HepG2 (cell line): Measurements from ENCODE around the gene INO80E. TPM values are rescaled to one million over a fixed set of nuclear protein-coding genes. Genes with fewer than 3 reads are reported as not detected.

Experiments
- ATAC-seq: fragments of 200-7000 bp; cut with Tn5 transposase; 3 replicates; pipeline ENCODE4 v1.9.1; 2020; ENCODE audit warnings: mild to moderate bottlenecking, moderate library complexity
- BruUV-seq: library from RNA; stranded (reverse); fragments of 400-500 nt; replicated peaks from 2 replicates; lab custom pipeline; 2021; lab: Mats Ljungman, UMichigan
- CTCF ChIA-PET: fragments of 300-600 bp; formaldehyde crosslinking; extraction: SDS; loops from one replicate; lab custom pipeline; 2021; ENCODE audit warnings: low total read pairs, inconsistent platforms, low intra/inter-chr PET ratio; lab: Yijun Ruan, JAX
- POLR2A ChIA-PET: fragments of 350-600 bp; sonication (Branson Sonifier 250); formaldehyde crosslinking; loops from one replicate; lab custom pipeline; 2020; ENCODE audit warnings: antibody characterized with exemption, inconsistent platforms; lab: Yijun Ruan, JAX
- DNase-seq: peaks from one replicate; pipeline ENCODE4 v3.0.0-alpha.2; 2015; ENCODE audit warnings: low spot score
- FAIRE-seq: peaks from 3 replicates; lab custom pipeline; 2011; peaks lifted over from hg19 to GRCh38; lab: Jason Lieb, UNC
- H2AFZ ChIP-seq: one replicate; pipeline ENCODE4 v1.6.1; 2011; ENCODE audit warnings: low read length, inconsistent platforms
- H3K27ac ChIP-seq: fragments of 300-600 bp; 3 replicates; pipeline ENCODE4 v1.8.0; 2011; ENCODE audit warnings: mixed run types, mild to moderate bottlenecking, mixed read lengths, low read length, inconsistent platforms; ENCODE audit not compliant: insufficient read depth; ENCODE audit errors: extremely low read length
- H3K27me3 ChIP-seq, 2 experiments: fragments of 200-600 bp in 1 of 2; 2 replicates in 1 of 2; 3 replicates in 1 of 2; pipeline versions ENCODE4 v1.6.0 to v1.8.0; 2011; ENCODE audit warnings: low read length in 2 of 2, mild to moderate bottlenecking in 2 of 2, moderate library complexity in 2 of 2, inconsistent platforms in 1 of 2; ENCODE audit not compliant: insufficient read depth in 2 of 2, control insufficient read depth in 1 of 2
- H3K36me3 ChIP-seq, 2 experiments: fragments of 200-600 bp in 1 of 2; replicated peaks in 1 of 2; 2 replicates in 1 of 2; 3 replicates in 1 of 2; pipeline versions ENCODE4 v1.5.1 to v1.8.0; 2011; ENCODE audit warnings: low read length in 2 of 2, inconsistent platforms in 1 of 2; ENCODE audit not compliant: insufficient read depth in 2 of 2, control insufficient read depth in 1 of 2
- H3K4me1 ChIP-seq: 2 replicates; pipeline ENCODE4 v1.5.1; 2012; ENCODE audit warnings: low read length, inconsistent platforms; ENCODE audit not compliant: insufficient read depth
- H3K4me2 ChIP-seq: 2 replicates; pipeline ENCODE4 v1.6.0; 2011; ENCODE audit warnings: low read depth, low read length, inconsistent platforms
- H3K4me3 ChIP-seq, 3 experiments: fragments of 200-600 bp in 1 of 3; sonication (generic), shearing (Covaris generic) in 1 of 3; replicated peaks in 1 of 3; 2 replicates each; pipeline ENCODE4 v1.5.1; 2011 to 2016; ENCODE audit warnings: low read length in 3 of 3, inconsistent platforms in 2 of 3, low read depth in 2 of 3, mild to moderate bottlenecking in 2 of 3, control low read depth in 1 of 3, mixed read lengths in 1 of 3; ENCODE audit not compliant: insufficient read depth in 1 of 3
- H3K79me2 ChIP-seq: one replicate; pipeline ENCODE4 v1.6.1; 2011; ENCODE audit warnings: low read length, inconsistent platforms; ENCODE audit not compliant: insufficient read depth
- H3K9ac ChIP-seq: 2 replicates; pipeline ENCODE4 v1.6.0; 2011; ENCODE audit warnings: mild to moderate bottlenecking, low read depth, low read length, inconsistent platforms; ENCODE audit not compliant: insufficient read depth
- H3K9me3 ChIP-seq: 2 replicates; pipeline ENCODE4 v1.5.1; 2012; ENCODE audit warnings: mild to moderate bottlenecking, low read length
- H4K20me1 ChIP-seq: 2 replicates; pipeline ENCODE4 v1.6.0; 2011; ENCODE audit warnings: inconsistent platforms, mild to moderate bottlenecking, low read length, moderate library complexity; ENCODE audit not compliant: insufficient read depth
- AGO2 ChIP-seq: fragments of 200-400 bp; formaldehyde crosslinking; optimal IDR thresholded peaks from 2 replicates; pipeline ENCODE3; 2017; ENCODE audit warnings: mild to moderate bottlenecking, low read depth, low read length, moderate library complexity
- GABPB1 ChIP-seq: IDR thresholded peaks from 2 replicates; pipeline ENCODE4 v1.6.1; 2016; ENCODE audit warnings: mild to moderate bottlenecking, missing genetic modification reagents, moderate library complexity, missing compliant biosample characterization
- KDM3A ChIP-seq: IDR thresholded peaks from 2 replicates; pipeline ENCODE4 v1.6.1; 2018; ENCODE audit warnings: low read depth, missing compliant biosample characterization
- MED1 ChIP-seq: sonication (generic); formaldehyde crosslinking; IDR thresholded peaks from 2 replicates; pipeline ENCODE4 v1.4.0; 2020; ENCODE audit warnings: missing genetic modification reagents
- RBFOX2 ChIP-seq: fragments of 200-400 bp; formaldehyde crosslinking; IDR thresholded peaks from 2 replicates; pipeline ENCODE4 v1.6.1; 2017; ENCODE audit warnings: low read depth, mild to moderate bottlenecking, low read length
- SRY ChIP-seq: sonication (generic); formaldehyde crosslinking; IDR thresholded peaks from 2 replicates; pipeline ENCODE4 v1.8.0; 2022; ENCODE audit warnings: mild to moderate bottlenecking, missing genetic modification reagents
- XBP1 ChIP-seq: sonication (generic); formaldehyde crosslinking; IDR thresholded peaks from 2 replicates; pipeline ENCODE4 v1.5.0; 2020; ENCODE audit warnings: missing genetic modification reagents
- ZNF441 ChIP-seq: sonication (generic); formaldehyde crosslinking; IDR thresholded peaks from 2 replicates; pipeline ENCODE4 v1.7.0; 2021; ENCODE audit warnings: missing genetic modification reagents, borderline replicate concordance
- ZNF768 ChIP-seq: sonication (generic); formaldehyde crosslinking; IDR thresholded peaks from 2 replicates; pipeline ENCODE4 v1.4.0; 2020; ENCODE audit warnings: missing genetic modification reagents
- WGBS: methylation state at CpG from one replicate; pipeline ENCODE4 v1.1.6; 2017; ENCODE audit warnings: low lambda C conversion rate; 5-methylcytosine and 5-hydroxymethylcytosine counted together
- in situ Hi-C: cut with HindIII; loops from 2 replicates; pipeline ENCODE4 v1.10.0; 2017; ENCODE audit warnings: low pct_unique_long_range_greater_than_20kb; ENCODE audit not compliant: extremely low pct_ligation_motif_present
- intact Hi-C: fragments of 100-400 bp; cut with micrococcal nuclease; formaldehyde crosslinking; loops from one replicate; pipeline ENCODE4 v1.10.0; 2022; ENCODE audit not compliant: unreplicated experiment
- polyA plus RNA-seq, 8 experiments: library from polyadenylated mRNA; depleted of rRNA in 3 of 8; stranded (reverse) in 7 of 8; unstranded in 1 of 8; fragments of >200 nt; fragmentation: Illumina TruSeq in 4 of 8; extraction: Trizol in 4 of 8; gene quantifications; 2 replicates each; pipeline versions ENCODE4 v1.2.1 to v1.2.3, GENCODE V29; 2011 to 2016; ENCODE audit warnings: low read depth in 4 of 8, missing spikeins in 1 of 8, mixed read lengths in 1 of 8; ENCODE audit not compliant: insufficient read depth in 1 of 8
- total RNA-seq, 5 experiments: library from RNA; depleted of rRNA; stranded (reverse); fragments of >200 nt; fragmentation: Illumina TruSeq; extraction: Trizol; gene quantifications; 2 replicates each; pipeline ENCODE4 v1.2.3, GENCODE V29; 2016; ENCODE audit warnings: low read depth in 1 of 5
- TF ChIP-seq, protein P1 (sequence below): sonication (generic); formaldehyde crosslinking; IDR thresholded peaks from 2 replicates; pipeline ENCODE4 v1.4.0; 2020; ENCODE audit warnings: low read depth, mild to moderate bottlenecking, missing genetic modification reagents

The INO80E gene
- total and polyA plus RNA-seq, 2 of the 13 experiments (the other 11 are each of a cell fraction or from before 2014, with no cell fraction given), result 25.8 to 45.6 TPM

- Histone ChIP-seq H3K36me3 (peaks cover 0 to 3% of the 10 kb centered on the region in 2 experiments; a peak in 1 of 5 replicates), H4K20me1 (no peaks in the 10 kb centered on the region), H3K27ac (no peak overlapping the region), H3K9me3 (no peaks in the 10 kb centered on the region), H3K9ac (no peak overlapping the region)
- ATAC-seq (no peak), DNase-seq (no peak)
- intact Hi-C loops (no loop called here), in situ Hi-C loops (loop anchor here (10.0 kb wide), 1 partner anchor 141 kb away; the partner anchor contains the start of gene CDIPT)
- no TSS peak for BruUV-seq
- TF ChIP-seq KDM3A (CRISPR knock-in tag) (no peak), SRY (CRISPR knock-in tag) (no peak), GABPB1 (peak; percentile 0; the same call in 1 of the 2 replicates), RBFOX2 (0 out of 2 replicates have a peak, but pooled peaks have one; percentile 12), XBP1 (CRISPR knock-in tag) (no peak), ZNF441 (CRISPR knock-in tag) (no peak), ZNF768 (CRISPR knock-in tag) (0 out of 2 replicates have a peak, but pooled peaks have one; percentile 22), MED1 (CRISPR knock-in tag) (no peak), AGO2 (peak; percentile 64)
- TF ChIP-seq, protein P1, sequence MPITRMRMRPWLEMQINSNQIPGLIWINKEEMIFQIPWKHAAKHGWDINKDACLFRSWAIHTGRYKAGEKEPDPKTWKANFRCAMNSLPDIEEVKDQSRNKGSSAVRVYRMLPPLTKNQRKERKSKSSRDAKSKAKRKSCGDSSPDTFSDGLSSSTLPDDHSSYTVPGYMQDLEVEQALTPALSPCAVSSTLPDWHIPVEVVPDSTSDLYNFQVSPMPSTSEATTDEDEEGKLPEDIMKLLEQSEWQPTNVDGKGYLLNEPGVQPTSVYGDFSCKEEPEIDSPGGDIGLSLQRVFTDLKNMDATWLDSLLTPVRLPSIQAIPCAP, result no peak
- TF ChIP-seq, all 625 proteins: peak for 4
- Histone ChIP-seq H3K4me2 (no peak overlapping the region), H3K4me3 (no peak overlapping the region), H3K79me2 (no peaks in the 10 kb centered on the region), H3K4me1 (peaks cover 20% of the 10 kb centered on the region), H3K27me3 (peaks cover 8 to 17% of the 10 kb centered on the region in 2 experiments; a peak in 4 of 5 replicates), H2AFZ (no peak overlapping the region)
- WGBS, result 98% methylated on average over 6 of the region's 18 CpGs
- ChIA-PET CTCF (interaction anchor here (1.1 kb wide), 1 partner anchor 144 kb away, joined by 3 read pairs; no protein-coding TSS in a partner anchor), POLR2A (interaction anchor here (1.1 to 2.1 kb wide), 2 partner anchors 26 to 33 kb away, joined by 3 to 8 read pairs; partner anchors contain the start of gene TAOK2)
- FAIRE-seq, result no peak
Measured at GRCh38 chr16:30006095-30006473, 10.0 kb downstream of the INO80E start.
